ENCODE measurements around the gene TM4SF20. TPM values are rescaled to one million over a fixed set of nuclear protein-coding genes. Genes with fewer than 3 reads are reported as not detected.

TM4SF20 gene
- not detected for total RNA-seq
- polyA plus RNA-seq = under 1 TPM in 1 of 3 donors, not detected in 2; 0.14 TPM
- long read RNA-seq, donor 1 = 0 reads
- long read RNA-seq, donor 2 = 0 reads

GRCh38 chr2:227379095-227379494 is at the start of gene TM4SF20:
Gene TM4SF20, minus strand, starts transcription at chr2:227379306. Its CDS starts 38 bp downstream, at chr2:227379268.
- H3K36me3 ChIP-seq (ENCODE audit: insufficient read depth in 1 of 2, low read depth in 1 of 2) = no peaks in the 10 kb centered on the region
- H3K9me3 ChIP-seq = no peaks in the 10 kb centered on the region
- no peak within 1 kb of the TSS for H3K4me3 ChIP-seq
- no peaks in the 10 kb centered on the region for H3K4me1 ChIP-seq
- 74 to 87% (median 87%) methylated on average over 4 of the region's 4 CpGs for WGBS, 3 donors
- ATAC-seq (no peak), DNase-seq (no peak)
- peaks cover 0 to 24% (median 2%) of the 10 kb centered on the region in 3 donors for H3K27me3 ChIP-seq (ENCODE audit: insufficient read depth in 3 of 3, low read length in 2 of 3)
- intact Hi-C loops (cut with DNase I) = no loop called here
- TF ChIP-seq CTCF (IDR thresholded peaks at IDR 0.05) = no peak
- no peak within 1 kb of the TSS for H3K27ac ChIP-seq

- Histone ChIP-seq H3K4me3 (no peak overlapping the region), H3K9me3 (peaks cover 8% of the 10 kb centered on the region), H3K36me3 (ENCODE audit: insufficient read depth in 1 of 2, low read depth in 1 of 2) (no peaks in the 10 kb centered on the region), H3K4me1 (no peaks in the 10 kb centered on the region), H3K27me3 (ENCODE audit: insufficient read depth in 3 of 3, low read length in 2 of 3) (no peaks in the 10 kb centered on the region), H3K27ac (no peak overlapping the region)
- intact Hi-C loops (cut with DNase I) = no loop called here
- no peak for ATAC-seq
- no peak for DNase-seq
- 86 to 88% (median 87%) methylated on average over 8 of the region's 8 CpGs for WGBS, 3 donors
- TF ChIP-seq CTCF (IDR thresholded peaks at IDR 0.05) = no peak
Measured at GRCh38 chr2:227428731-227429285, 49.7 kb upstream of the TM4SF20 start.

- WGBS, 3 donors = 61 to 71% (median 66%) methylated on average over 10 of the region's 10 CpGs
- H3K9me3 ChIP-seq = no peaks in the 10 kb centered on the region
- no peak for TF ChIP-seq CTCF (IDR thresholded peaks at IDR 0.05)
- H3K27ac ChIP-seq = no peak overlapping the region
- ATAC-seq = no peak
- intact Hi-C loops (cut with DNase I) = no loop called here
- DNase-seq = no peak
- no peaks in the 10 kb centered on the region for H3K36me3 ChIP-seq (ENCODE audit: insufficient read depth in 1 of 2, low read depth in 1 of 2)
- H3K4me3 ChIP-seq = no peak overlapping the region
- H3K4me1 ChIP-seq = no peaks in the 10 kb centered on the region
- H3K27me3 ChIP-seq (ENCODE audit: insufficient read depth in 3 of 3, low read length in 2 of 3) = no peaks in the 10 kb centered on the region
Measured at GRCh38 chr2:227423656-227424499, 44.8 kb upstream of the TM4SF20 start.

GRCh38 chr2:227420087-227421052 is 41.3 kb upstream of the TM4SF20 start:
- Histone ChIP-seq H3K4me3 (no peak overlapping the region), H3K27me3 (ENCODE audit: insufficient read depth in 3 of 3, low read length in 2 of 3) (no peaks in the 10 kb centered on the region), H3K9me3 (no peaks in the 10 kb centered on the region), H3K36me3 (ENCODE audit: insufficient read depth in 1 of 2, low read depth in 1 of 2) (no peaks in the 10 kb centered on the region), H3K27ac (no peak overlapping the region), H3K4me1 (peaks cover 4% of the 10 kb centered on the region)
- DNase-seq (no peak), ATAC-seq (no peak)
- intact Hi-C loops (cut with DNase I) = no loop called here
- 87 to 94% (median 92%) methylated on average over 15 of the region's 15 CpGs for WGBS, 3 donors
- no peak for TF ChIP-seq CTCF (IDR thresholded peaks at IDR 0.05)
